ENCODE measurements around the gene TMPO. TPM values are rescaled to one million over a fixed set of nuclear protein-coding genes. Genes with fewer than 3 reads are reported as not detected.
A peak's percentile ranks its signal among the peaks of the same experiment; 100 is the strongest.

TMPO gene
- total RNA-seq: 105 TPM
- 10 to 100 TPM; 40.3 to 65.7 (median 58.2) TPM for polyA plus RNA-seq

GRCh38 chr12:98515287-98516110, at the start of gene TMPO:
Gene TMPO, plus strand, starts transcription at chr12:98515590. Its CDS starts 278 bp downstream, at chr12:98515868.
- Mint-ChIP-seq H3K4me1 (peaks cover 4 to 59% (median 34%) of the 10 kb centered on the region in 4 donors), H3K9me3 (no peaks in the 10 kb centered on the region), H3K27ac (peak within 1 kb of the TSS; percentile 99 to 100 (median 99)), H3K36me3 (peaks cover 4% of the 10 kb centered on the region), H3K4me3 (peak within 1 kb of the TSS; percentile 99 to 100 (median 100)), H3K27me3 (peaks cover 15% of the 10 kb centered on the region)
- H3K4me3 ChIP-seq (ENCODE audit: low read depth, low read length): peak within 1 kb of the TSS; percentile 91
- peaks cover 52% of the 10 kb centered on the region for H3K4me1 ChIP-seq (ENCODE audit: control insufficient read depth, insufficient read depth, low read length, poor library complexity, severe bottlenecking)
- H3K27ac ChIP-seq (ENCODE audit: insufficient read depth, low read length, poor library complexity, severe bottlenecking): peak within 1 kb of the TSS; percentile 95
- DNase-seq (peak; percentile 88 to 97 (median 96)), ATAC-seq (ENCODE audit: low read depth in 2 of 2) (peak; percentile 87 to 89)
- H3K36me3 ChIP-seq (ENCODE audit: control insufficient read depth, insufficient read depth, low read length): no peaks in the 10 kb centered on the region
- no peaks in the 10 kb centered on the region for H3K9me3 ChIP-seq (ENCODE audit: control insufficient read depth in 2 of 2, low read length in 2 of 2)
- H3K27me3 ChIP-seq (ENCODE audit: control insufficient read depth, insufficient read depth, low read length): no peaks in the 10 kb centered on the region

GRCh38 chr12:98465950-98466602, 49.3 kb upstream of the TMPO start:
- Mint-ChIP-seq H3K9me3 (no peaks in the 10 kb centered on the region), H3K4me3 (no peak overlapping the region), H3K27ac (peak overlapping the region in 1 of 3 donors; percentile 70), H3K36me3 (no peaks in the 10 kb centered on the region), H3K4me1 (no peaks in the 10 kb centered on the region), H3K27me3 (peaks cover 30% of the 10 kb centered on the region)
- Histone ChIP-seq H3K36me3 (ENCODE audit: control insufficient read depth, insufficient read depth, low read length) (no peaks in the 10 kb centered on the region), H3K4me3 (ENCODE audit: low read depth, low read length) (no peak overlapping the region), H3K27me3 (ENCODE audit: control insufficient read depth, insufficient read depth, low read length) (peaks cover 2% of the 10 kb centered on the region), H3K9me3 (ENCODE audit: control insufficient read depth in 2 of 2, low read length in 2 of 2) (no peaks in the 10 kb centered on the region), H3K27ac (ENCODE audit: insufficient read depth, low read length, poor library complexity, severe bottlenecking) (no peak overlapping the region), H3K4me1 (ENCODE audit: control insufficient read depth, insufficient read depth, low read length, poor library complexity, severe bottlenecking) (no peaks in the 10 kb centered on the region)
- no peak for DNase-seq
- no peak for ATAC-seq (ENCODE audit: low read depth in 2 of 2)

- DNase-seq: no peak
- peaks cover 30% of the 10 kb centered on the region for H3K27me3 Mint-ChIP-seq
- H3K27ac Mint-ChIP-seq: no peak overlapping the region
- H3K4me1 Mint-ChIP-seq: no peaks in the 10 kb centered on the region
- H3K4me3 Mint-ChIP-seq: no peak overlapping the region
- no peaks in the 10 kb centered on the region for H3K36me3 ChIP-seq (ENCODE audit: control insufficient read depth, insufficient read depth, low read length)
- no peaks in the 10 kb centered on the region for H3K9me3 Mint-ChIP-seq
- H3K4me3 ChIP-seq (ENCODE audit: low read depth, low read length): no peak overlapping the region
- H3K36me3 Mint-ChIP-seq: no peaks in the 10 kb centered on the region
- no peaks in the 10 kb centered on the region for H3K9me3 ChIP-seq (ENCODE audit: control insufficient read depth in 2 of 2, low read length in 2 of 2)
- H3K27ac ChIP-seq (ENCODE audit: insufficient read depth, low read length, poor library complexity, severe bottlenecking): no peak overlapping the region
- no peak for ATAC-seq (ENCODE audit: low read depth in 2 of 2)
- H3K4me1 ChIP-seq (ENCODE audit: control insufficient read depth, insufficient read depth, low read length, poor library complexity, severe bottlenecking): no peaks in the 10 kb centered on the region
- peaks cover 2% of the 10 kb centered on the region for H3K27me3 ChIP-seq (ENCODE audit: control insufficient read depth, insufficient read depth, low read length)
Observed at GRCh38 chr12:98466640-98467400, 48.6 kb upstream of the TMPO start.

GRCh38 chr12:98469109-98469508, 46.3 kb upstream of the TMPO start:
- peaks cover 0 to 1% (median 0%) of the 10 kb centered on the region in 7 donors for H3K9me3 Mint-ChIP-seq
- Histone ChIP-seq H3K4me3 (ENCODE audit: low read depth, low read length) (no peak overlapping the region), H3K36me3 (ENCODE audit: control insufficient read depth, insufficient read depth, low read length) (no peaks in the 10 kb centered on the region), H3K4me1 (ENCODE audit: control insufficient read depth, insufficient read depth, low read length, poor library complexity, severe bottlenecking) (no peaks in the 10 kb centered on the region), H3K27ac (ENCODE audit: insufficient read depth, low read length, poor library complexity, severe bottlenecking) (no peak overlapping the region), H3K9me3 (ENCODE audit: control insufficient read depth in 2 of 2, low read length in 2 of 2) (no peaks in the 10 kb centered on the region), H3K27me3 (ENCODE audit: control insufficient read depth, insufficient read depth, low read length) (peaks cover 2% of the 10 kb centered on the region)
- H3K27me3 Mint-ChIP-seq: peaks cover 25% of the 10 kb centered on the region
- H3K27ac Mint-ChIP-seq: no peak overlapping the region
- no peaks in the 10 kb centered on the region for H3K36me3 Mint-ChIP-seq
- no peak overlapping the region for H3K4me3 Mint-ChIP-seq
- H3K4me1 Mint-ChIP-seq: peaks cover 0 to 5% (median 0%) of the 10 kb centered on the region in 4 donors
- ATAC-seq (ENCODE audit: low read depth in 2 of 2) (no peak), DNase-seq (no peak)

- peaks cover 0 to 1% (median 0%) of the 10 kb centered on the region in 7 donors for H3K9me3 Mint-ChIP-seq
- no peak overlapping the region for H3K4me3 Mint-ChIP-seq
- peaks cover 0 to 5% (median 0%) of the 10 kb centered on the region in 4 donors for H3K4me1 Mint-ChIP-seq
- no peak overlapping the region for H3K4me3 ChIP-seq (ENCODE audit: low read depth, low read length)
- H3K27me3 Mint-ChIP-seq: peaks cover 29% of the 10 kb centered on the region
- no peak overlapping the region for H3K27ac Mint-ChIP-seq
- no peaks in the 10 kb centered on the region for H3K36me3 Mint-ChIP-seq
- H3K27me3 ChIP-seq (ENCODE audit: control insufficient read depth, insufficient read depth, low read length): no peaks in the 10 kb centered on the region
- no peaks in the 10 kb centered on the region for H3K4me1 ChIP-seq (ENCODE audit: control insufficient read depth, insufficient read depth, low read length, poor library complexity, severe bottlenecking)
- no peaks in the 10 kb centered on the region for H3K36me3 ChIP-seq (ENCODE audit: control insufficient read depth, insufficient read depth, low read length)
- no peak for DNase-seq
- H3K27ac ChIP-seq (ENCODE audit: insufficient read depth, low read length, poor library complexity, severe bottlenecking): no peak overlapping the region
- no peaks in the 10 kb centered on the region for H3K9me3 ChIP-seq (ENCODE audit: control insufficient read depth in 2 of 2, low read length in 2 of 2)
- ATAC-seq (ENCODE audit: low read depth in 2 of 2): no peak
Observed at GRCh38 chr12:98470469-98471082, 44.8 kb upstream of the TMPO start.

- no peaks in the 10 kb centered on the region for H3K36me3 Mint-ChIP-seq
- Histone ChIP-seq H3K9me3 (ENCODE audit: control insufficient read depth in 2 of 2, low read length in 2 of 2) (no peaks in the 10 kb centered on the region), H3K4me1 (ENCODE audit: control insufficient read depth, insufficient read depth, low read length, poor library complexity, severe bottlenecking) (no peaks in the 10 kb centered on the region), H3K27ac (ENCODE audit: insufficient read depth, low read length, poor library complexity, severe bottlenecking) (no peak overlapping the region), H3K27me3 (ENCODE audit: control insufficient read depth, insufficient read depth, low read length) (no peaks in the 10 kb centered on the region), H3K36me3 (ENCODE audit: control insufficient read depth, insufficient read depth, low read length) (no peaks in the 10 kb centered on the region), H3K4me3 (ENCODE audit: low read depth, low read length) (no peak overlapping the region)
- H3K27ac Mint-ChIP-seq: no peak overlapping the region
- H3K27me3 Mint-ChIP-seq: peaks cover 27% of the 10 kb centered on the region
- H3K9me3 Mint-ChIP-seq: peaks cover 0 to 1% (median 0%) of the 10 kb centered on the region in 7 donors
- peaks cover 0 to 5% (median 0%) of the 10 kb centered on the region in 4 donors for H3K4me1 Mint-ChIP-seq
- H3K4me3 Mint-ChIP-seq: no peak overlapping the region
- no peak for DNase-seq
- no peak for ATAC-seq (ENCODE audit: low read depth in 2 of 2)
Observed at GRCh38 chr12:98471085-98471484, 44.3 kb upstream of the TMPO start.

GRCh38 chr12:98475565-98475908, 39.9 kb upstream of the TMPO start:
- H3K9me3 ChIP-seq (ENCODE audit: control insufficient read depth in 2 of 2, low read length in 2 of 2): no peaks in the 10 kb centered on the region
- ATAC-seq (ENCODE audit: low read depth in 2 of 2) (no peak), DNase-seq (no peak)
- H3K4me3 ChIP-seq (ENCODE audit: low read depth, low read length): no peak overlapping the region
- H3K27ac ChIP-seq (ENCODE audit: insufficient read depth, low read length, poor library complexity, severe bottlenecking): no peak overlapping the region
- H3K36me3 ChIP-seq (ENCODE audit: control insufficient read depth, insufficient read depth, low read length): no peaks in the 10 kb centered on the region
- Mint-ChIP-seq H3K4me1 (peaks cover 0 to 5% (median 0%) of the 10 kb centered on the region in 4 donors), H3K27ac (peak overlapping the region in 1 of 3 donors; percentile 47), H3K27me3 (peaks cover 26% of the 10 kb centered on the region), H3K4me3 (no peak overlapping the region), H3K9me3 (peaks cover 0 to 2% (median 0%) of the 10 kb centered on the region in 7 donors), H3K36me3 (no peaks in the 10 kb centered on the region)
- H3K4me1 ChIP-seq (ENCODE audit: control insufficient read depth, insufficient read depth, low read length, poor library complexity, severe bottlenecking): no peaks in the 10 kb centered on the region
- no peaks in the 10 kb centered on the region for H3K27me3 ChIP-seq (ENCODE audit: control insufficient read depth, insufficient read depth, low read length)
